Right ventricle myocardium superior (tissue), 1 donor: ENCODE results near the gene RADX. TPM values are rescaled to one million over a fixed set of nuclear protein-coding genes. Genes with fewer than 3 reads are reported as not detected.
"Not testable (repeated sequence)": the region's sequence is repeated elsewhere in the genome, so short reads cannot be mapped to it uniquely, and the experiment has no call there.

Experiments
- ATAC-seq: fragments of 200-7000 bp; cut with Tn5 transposase; one replicate; pipeline ENCODE4 v1.9.1; 2020; ENCODE audit warnings: mild to moderate bottlenecking; ENCODE audit not compliant: poor library complexity
- DNase-seq: peaks from one replicate; pipeline ENCODE4 v3.0.0-alpha.2; 2020
- intact Hi-C: fragments of 100-400 bp; cut with DNase I; formaldehyde crosslinking; loops from one replicate; pipeline ENCODE4 v1.11.2; 2022
- long read RNA-seq: library from polyadenylated mRNA; unstranded; transcript quantifications from one replicate; pipeline ENCODE4 v2.0.0, GENCODE V29; 2021
- total RNA-seq: library from RNA; stranded (reverse); fragmentation: NEBNext Ultra II Directional; extraction: Animal tissue kit (Norgen Biotek cat#: 25700); gene quantifications from one replicate; pipeline ENCODE4 v1.2.1, GENCODE V29; 2021
- donor health status: DM: no; HTN: yes; CAD: no; lungs with severe emphysema.

The RADX gene
- 0.97 TPM for total RNA-seq
- long read RNA-seq = 0 reads

- peak; percentile 100 for ATAC-seq
- intact Hi-C loops = no loop called here
- peak; percentile 85 for DNase-seq
These were observed at the start of gene RADX for GRCh38 chrX:106611679-106612392. Gene RADX (plus strand): TSS chrX:106611978. CDS start chrX:106612081, 103 bp downstream.

GRCh38 chrX:106564986-106565385, 46.8 kb upstream of the RADX start:
- DNase-seq (no peak), ATAC-seq (no peak)
- intact Hi-C loops = no loop called here

GRCh38 chrX:106566362-106566761, 45.4 kb upstream of the RADX start:
- intact Hi-C loops = no loop called here
- no peak for DNase-seq
- ATAC-seq = no peak

GRCh38 chrX:106581856-106582255, 29.9 kb upstream of the RADX start:
- intact Hi-C loops = no loop called here
- ATAC-seq = no peak
- DNase-seq = no peak

- DNase-seq = no peak
- ATAC-seq = no peak
- intact Hi-C loops = no loop called here
These were observed 26.3 kb upstream of the RADX start for GRCh38 chrX:106585478-106585877.

GRCh38 chrX:106588801-106589200, 23.0 kb upstream of the RADX start:
- no peak for ATAC-seq
- intact Hi-C loops = no loop called here

GRCh38 chrX:106599411-106599810, 12.4 kb upstream of the RADX start:
- no peak for ATAC-seq
- intact Hi-C loops = no loop called here

More at GRCh38 chrX:106588801-106589200, 23.0 kb upstream of the RADX start:
- DNase-seq = no peak

GRCh38 chrX:106606571-106606970, 5.2 kb upstream of the RADX start:
- no peak for DNase-seq
- intact Hi-C loops = no loop called here
- no peak for ATAC-seq

More at GRCh38 chrX:106599411-106599810, 12.4 kb upstream of the RADX start:
- no peak for DNase-seq

- DNase-seq = no peak
- ATAC-seq = no peak
- intact Hi-C loops = no loop called here
These were observed 3.8 kb upstream of the RADX start for GRCh38 chrX:106608016-106608415.

- DNase-seq (no peak), ATAC-seq (peak; percentile 34)
- intact Hi-C loops = no loop called here
These were observed 480 bp upstream of the RADX start for GRCh38 chrX:106611317-106611678.

GRCh38 chrX:106612393-106612763, 600 bp downstream of the RADX start:
- peak; percentile 25 for ATAC-seq
- DNase-seq = no peak
- intact Hi-C loops = no loop called here

- ATAC-seq = no peak
- no peak for DNase-seq
- intact Hi-C loops = no loop called here
These were observed 1.5 kb downstream of the RADX start for GRCh38 chrX:106613277-106613676.

- DNase-seq = no peak
- no peak for ATAC-seq
- intact Hi-C loops = no loop called here
These were observed 3.3 kb downstream of the RADX start for GRCh38 chrX:106615041-106615440.

- DNase-seq (no peak), ATAC-seq (no peak)
- intact Hi-C loops = no loop called here
These were observed 8.0 kb downstream of the RADX start for GRCh38 chrX:106619797-106620196.

- ATAC-seq (no peak), DNase-seq (no peak)
- intact Hi-C loops = no loop called here
These were observed 10.1 kb downstream of the RADX start for GRCh38 chrX:106621836-106622235.

GRCh38 chrX:106626789-106627188, 15.0 kb downstream of the RADX start:
- ATAC-seq (no peak), DNase-seq (no peak)
- intact Hi-C loops = no loop called here

GRCh38 chrX:106631615-106632014, 19.8 kb downstream of the RADX start:
- ATAC-seq (no peak), DNase-seq (no peak)
- intact Hi-C loops = no loop called here

- DNase-seq (no peak), ATAC-seq (no peak)
- intact Hi-C loops = no loop called here
These were observed 38.0 kb downstream of the RADX start for GRCh38 chrX:106649523-106650428.

- ATAC-seq, intact Hi-C loops, DNase-seq: not testable (repeated sequence)
These were observed 41.8 kb downstream of the RADX start for GRCh38 chrX:106653625-106654024.

- DNase-seq (no peak), ATAC-seq (no peak)
- intact Hi-C loops = no loop called here
These were observed 58.9 kb downstream of the RADX start for GRCh38 chrX:106670631-106671030.
